H9 (cell line): ENCODE data around the gene CLEC19A. TPM values are rescaled to one million over a fixed set of nuclear protein-coding genes. Genes with fewer than 3 reads are reported as not detected.

Source experiments
- DNase-seq: peaks from one replicate; pipeline ENCODE4 v3.0.0-alpha.2; 2017
- H2AFZ ChIP-seq: one replicate; pipeline ENCODE4 v1.6.1; 2013; ENCODE audit warnings: mild to moderate bottlenecking, low read length, control low read depth, moderate library complexity
- H2AK5ac ChIP-seq: 2 replicates; pipeline ENCODE4 v1.6.1; 2013; ENCODE audit warnings: low read length, control low read depth, mixed read lengths; ENCODE audit not compliant: insufficient read length
- H2BK120ac ChIP-seq: one replicate; pipeline ENCODE4 v1.6.1; 2013; ENCODE audit warnings: low read depth, mild to moderate bottlenecking, low read length, control low read depth, inconsistent platforms; ENCODE audit not compliant: poor library complexity, severe bottlenecking
- H2BK12ac ChIP-seq: 2 replicates; pipeline ENCODE4 v1.6.1; 2013; ENCODE audit warnings: low read length, control low read depth, mixed read lengths, low read depth; ENCODE audit not compliant: insufficient read length
- H2BK15ac ChIP-seq: 2 replicates; pipeline ENCODE4 v1.6.1; 2013; ENCODE audit warnings: low read depth, low read length, control low read depth
- H2BK20ac ChIP-seq: one replicate; pipeline ENCODE4 v1.6.1; 2013; ENCODE audit warnings: low read depth, mild to moderate bottlenecking, low read length, control low read depth, inconsistent platforms; ENCODE audit not compliant: poor library complexity, severe bottlenecking
- H2BK5ac ChIP-seq: 2 replicates; pipeline ENCODE4 v1.6.1; 2013; ENCODE audit warnings: low read length, control low read depth, mixed read lengths; ENCODE audit not compliant: insufficient read length
- H3K14ac ChIP-seq: 2 replicates; pipeline ENCODE4 v1.6.1; 2013; ENCODE audit warnings: low read length, control low read depth; ENCODE audit not compliant: insufficient read depth
- H3K18ac ChIP-seq: 2 replicates; pipeline ENCODE4 v1.6.1; 2013; ENCODE audit warnings: low read depth, mild to moderate bottlenecking, mixed read lengths, low read length, control low read depth; ENCODE audit not compliant: insufficient read length
- H3K23ac ChIP-seq: 2 replicates; pipeline ENCODE4 v1.6.1; 2013; ENCODE audit warnings: low read length, control low read depth, mixed read lengths, low read depth; ENCODE audit not compliant: insufficient read length
- H3K23me2 ChIP-seq: 2 replicates; pipeline ENCODE4 v1.6.1; 2013; ENCODE audit warnings: low read depth, mild to moderate bottlenecking, mixed read lengths, low read length, control low read depth; ENCODE audit not compliant: insufficient read length, poor library complexity, severe bottlenecking
- H3K27ac ChIP-seq: 2 replicates; pipeline ENCODE4 v1.5.1; 2013; ENCODE audit warnings: low read length, control low read depth, mixed read lengths, low read depth; ENCODE audit not compliant: insufficient read length
- H3K27me3 ChIP-seq: 2 replicates; pipeline ENCODE4 v1.6.1; 2013; ENCODE audit warnings: low read length, control low read depth, inconsistent platforms; ENCODE audit not compliant: insufficient read depth
- H3K4ac ChIP-seq: 2 replicates; pipeline ENCODE4 v1.6.1; 2013; ENCODE audit warnings: low read depth, mild to moderate bottlenecking, control low read depth, inconsistent platforms, low read length, moderate library complexity
- H3K4me1 ChIP-seq: 2 replicates; pipeline ENCODE4 v1.6.1; 2013; ENCODE audit warnings: low read length, control low read depth, inconsistent platforms; ENCODE audit not compliant: insufficient read depth
- H3K4me2 ChIP-seq: 2 replicates; pipeline ENCODE4 v1.6.1; 2013; ENCODE audit warnings: low read length, control low read depth, mixed read lengths; ENCODE audit not compliant: insufficient read length, insufficient read depth
- H3K56ac ChIP-seq: 2 replicates; pipeline ENCODE4 v1.6.1; 2013; ENCODE audit warnings: low read depth, mild to moderate bottlenecking, mixed read lengths, low read length, control low read depth; ENCODE audit not compliant: insufficient read length
- H3K79me1 ChIP-seq: 2 replicates; pipeline ENCODE4 v1.6.1; 2013; ENCODE audit warnings: low read depth, mild to moderate bottlenecking, moderate library complexity, low read length, control low read depth, inconsistent platforms; ENCODE audit not compliant: insufficient read depth, poor library complexity, severe bottlenecking
- H3K79me2 ChIP-seq: 2 replicates; pipeline ENCODE4 v1.6.1; 2013; ENCODE audit warnings: low read length, control low read depth, inconsistent platforms; ENCODE audit not compliant: insufficient read depth
- H3K9ac ChIP-seq: 2 replicates; pipeline ENCODE4 v1.6.1; 2013; ENCODE audit warnings: low read length, control low read depth, mixed read lengths; ENCODE audit not compliant: insufficient read length; ENCODE audit errors: extremely low read depth
- H3K9me3 ChIP-seq: one replicate; pipeline ENCODE4 v1.6.1; 2013; ENCODE audit warnings: low read depth, low read length, inconsistent platforms; ENCODE audit not compliant: control insufficient read depth
- H3T11ph ChIP-seq: one replicate; pipeline ENCODE4 v1.6.1; 2013; ENCODE audit warnings: mild to moderate bottlenecking, low read length, control low read depth, inconsistent platforms
- H4K20me1 ChIP-seq: one replicate; pipeline ENCODE4 v1.6.1; 2013; ENCODE audit not compliant: control insufficient read depth, insufficient read length, insufficient read depth
- H4K5ac ChIP-seq: 2 replicates; pipeline ENCODE4 v1.6.1; 2013; ENCODE audit warnings: low read depth, mild to moderate bottlenecking, mixed read lengths, low read length, control low read depth; ENCODE audit not compliant: insufficient read length
- H4K8ac ChIP-seq: replicated peaks from 2 replicates; pipeline ENCODE4 v1.6.1; 2013; ENCODE audit warnings: low read length, control low read depth, mixed read lengths, low read depth; ENCODE audit not compliant: insufficient read length
- H4K91ac ChIP-seq: 2 replicates; pipeline ENCODE4 v1.6.1; 2013; ENCODE audit warnings: low read depth, mild to moderate bottlenecking, moderate library complexity, mixed read lengths, low read length, control low read depth; ENCODE audit not compliant: insufficient read length
- H3K27ac Mint-ChIP-seq, 3 experiments: 2 replicates in 2 of 3; 3 replicates in 1 of 3; pipeline ENCODE4 v1.8.0; 2020 to 2021; ENCODE audit warnings: mixed read lengths in 3 of 3, mild to moderate bottlenecking in 1 of 3, moderate library complexity in 1 of 3
- H3K27me3 Mint-ChIP-seq: 2 replicates; pipeline ENCODE4 v1.8.0; 2021; ENCODE audit warnings: low read depth, mild to moderate bottlenecking, moderate library complexity, mixed read lengths
- H3K36me3 Mint-ChIP-seq, 3 experiments: 2 replicates in 2 of 3; 3 replicates in 1 of 3; pipeline ENCODE4 v1.8.0; 2020 to 2021; ENCODE audit warnings: low read depth in 3 of 3, mixed read lengths in 3 of 3; ENCODE audit not compliant: insufficient read depth in 1 of 3
- H3K4me1 Mint-ChIP-seq, 2 experiments: 2 replicates each; pipeline ENCODE4 v1.8.0; 2020; ENCODE audit warnings: mixed read lengths in 2 of 2
- H3K4me3 Mint-ChIP-seq, 2 experiments: 2 replicates in 1 of 2; 3 replicates in 1 of 2; pipeline ENCODE4 v1.8.0; 2020 to 2021; ENCODE audit warnings: mild to moderate bottlenecking in 2 of 2, mixed read lengths in 2 of 2, moderate library complexity in 1 of 2
- H3K9me3 Mint-ChIP-seq, 2 experiments: 2 replicates in 1 of 2; 3 replicates in 1 of 2; pipeline ENCODE4 v1.8.0; 2020; ENCODE audit warnings: mild to moderate bottlenecking in 2 of 2, mixed read lengths in 2 of 2, moderate library complexity in 1 of 2
- WGBS: extraction: QIAGEN DNeasy Blood & Tissue Kit; methylation state at CpG from one replicate; pipeline ENCODE4 v1.1.7; 2013; ENCODE audit warnings: missing lambda C conversion rate, low lambda C conversion rate, mixed read lengths; ENCODE audit not compliant: insufficient read length; ENCODE audit errors: extremely low coverage; 5-methylcytosine and 5-hydroxymethylcytosine counted together
- total RNA-seq: library from RNA; stranded (reverse); gene quantifications from 2 replicates; pipeline ENCODE4 v1.2.1, GENCODE V29; 2021
- TF ChIP-seq, protein P1 (sequence below): fragments of 200-600 bp; sonication (generic); conservative IDR thresholded peaks from 3 replicates; pipeline ENCODE4 v1.8.0; 2021; ENCODE audit warnings: antibody characterized with exemption, mild to moderate bottlenecking

Gene CLEC19A
- total RNA-seq, 1 experiment from 2014 or later = not detected

DNA sequence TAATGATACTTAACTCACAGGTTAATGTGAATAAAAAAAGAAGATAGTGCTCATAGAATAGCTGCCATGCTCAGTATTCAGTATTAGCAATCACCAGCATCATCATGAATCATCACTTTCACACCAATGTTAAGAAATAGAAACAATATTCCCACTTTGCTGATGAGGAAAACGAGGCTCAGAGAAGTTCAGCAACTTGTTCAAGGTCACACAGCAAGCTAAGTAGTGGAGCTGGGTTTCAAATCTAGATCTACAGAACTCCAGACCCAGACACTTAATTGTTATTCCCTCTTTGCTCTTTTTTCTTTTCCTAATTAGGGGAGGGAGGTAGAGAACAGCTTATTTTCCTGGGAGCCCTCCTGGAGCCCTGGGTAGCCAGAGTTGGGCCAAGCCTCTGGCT, 22.9 kb downstream of the CLEC19A start:
- Histone ChIP-seq H3K27ac (no peak overlapping the region), H2BK20ac (no peak overlapping the region), H2BK12ac (no peak overlapping the region), H3K9me3 (peaks cover 7% of the 10 kb centered on the region), H3T11ph (no peak overlapping the region), H4K91ac (no peak overlapping the region), H3K4me2 (no peak overlapping the region), H3K9ac (no peak overlapping the region), H3K79me2 (no peaks in the 10 kb centered on the region), H3K79me1 (no peaks in the 10 kb centered on the region), H2AK5ac (no peak overlapping the region), H3K4ac (no peak overlapping the region), H3K27me3 (no peaks in the 10 kb centered on the region), H3K14ac (no peak overlapping the region), H2BK15ac (no peak overlapping the region), H4K20me1 (no peaks in the 10 kb centered on the region), H2BK5ac (no peak overlapping the region), H3K4me1 (no peaks in the 10 kb centered on the region), H2AFZ (no peak overlapping the region), H3K18ac (no peak overlapping the region), H4K5ac (no peak overlapping the region), H2BK120ac (no peak overlapping the region), H4K8ac (no peak overlapping the region), H3K23me2 (no peaks in the 10 kb centered on the region), H3K56ac (no peak overlapping the region), H3K23ac (no peak overlapping the region)
- no peak overlapping the region for H3K27ac Mint-ChIP-seq
- no peaks in the 10 kb centered on the region; the same call in 1 of the 2 replicates for H3K27me3 Mint-ChIP-seq
- peaks cover 8 to 11% of the 10 kb centered on the region in 2 experiments for H3K4me1 Mint-ChIP-seq
- H3K9me3 Mint-ChIP-seq = peaks cover 12% of the 10 kb centered on the region in 2 experiments
- TF ChIP-seq, protein P1, sequence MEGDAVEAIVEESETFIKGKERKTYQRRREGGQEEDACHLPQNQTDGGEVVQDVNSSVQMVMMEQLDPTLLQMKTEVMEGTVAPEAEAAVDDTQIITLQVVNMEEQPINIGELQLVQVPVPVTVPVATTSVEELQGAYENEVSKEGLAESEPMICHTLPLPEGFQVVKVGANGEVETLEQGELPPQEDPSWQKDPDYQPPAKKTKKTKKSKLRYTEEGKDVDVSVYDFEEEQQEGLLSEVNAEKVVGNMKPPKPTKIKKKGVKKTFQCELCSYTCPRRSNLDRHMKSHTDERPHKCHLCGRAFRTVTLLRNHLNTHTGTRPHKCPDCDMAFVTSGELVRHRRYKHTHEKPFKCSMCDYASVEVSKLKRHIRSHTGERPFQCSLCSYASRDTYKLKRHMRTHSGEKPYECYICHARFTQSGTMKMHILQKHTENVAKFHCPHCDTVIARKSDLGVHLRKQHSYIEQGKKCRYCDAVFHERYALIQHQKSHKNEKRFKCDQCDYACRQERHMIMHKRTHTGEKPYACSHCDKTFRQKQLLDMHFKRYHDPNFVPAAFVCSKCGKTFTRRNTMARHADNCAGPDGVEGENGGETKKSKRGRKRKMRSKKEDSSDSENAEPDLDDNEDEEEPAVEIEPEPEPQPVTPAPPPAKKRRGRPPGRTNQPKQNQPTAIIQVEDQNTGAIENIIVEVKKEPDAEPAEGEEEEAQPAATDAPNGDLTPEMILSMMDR = no peak
- DNase-seq = no peak
- H3K36me3 Mint-ChIP-seq = peaks cover 2 to 12% (median 9%) of the 10 kb centered on the region in 3 experiments; a peak in 6 of 7 replicates
- no peak overlapping the region for H3K4me3 Mint-ChIP-seq
- WGBS = no CpG with 5 or more reads among the region's 1 CpG
